HG02763 (cell line): ENCODE data around the gene PBX4.

Source experiments
- ATAC-seq: cut with Tn5 transposase; IDR thresholded peaks from one replicate; pipeline ENCODE4 v1.9.1; 2021; ENCODE audit warnings: mild to moderate bottlenecking, moderate library complexity; ENCODE audit not compliant: unreplicated experiment

The PBX4 gene

DNA sequence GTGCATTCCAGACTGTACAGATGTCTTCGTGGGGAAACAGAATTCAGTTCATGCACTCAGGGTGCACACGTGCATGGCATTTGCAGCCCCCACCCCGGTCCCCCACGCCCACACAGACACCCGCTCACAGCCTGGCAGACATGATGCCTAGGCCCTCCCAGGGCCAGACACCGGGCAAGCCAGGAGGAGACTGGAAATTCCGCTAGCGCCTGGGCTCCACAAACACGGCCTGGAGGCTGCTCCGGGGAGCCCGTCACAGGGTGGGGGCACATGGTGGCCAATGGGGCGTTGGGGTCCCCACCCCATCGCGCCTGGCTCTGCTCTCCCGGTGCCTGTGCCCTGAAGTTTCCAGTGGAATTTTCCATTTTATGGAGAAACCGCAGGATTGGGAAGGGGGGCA lies 76.9 kb downstream of the PBX4 start:
- no peak for ATAC-seq

- no peak for ATAC-seq
These were observed 77.6 kb downstream of the PBX4 start for GRCh38 chr19:19540715-19541515.

GRCh38 chr19:19540064-19540714 lies 78.3 kb downstream of the PBX4 start:
- no peak for ATAC-seq

DNA sequence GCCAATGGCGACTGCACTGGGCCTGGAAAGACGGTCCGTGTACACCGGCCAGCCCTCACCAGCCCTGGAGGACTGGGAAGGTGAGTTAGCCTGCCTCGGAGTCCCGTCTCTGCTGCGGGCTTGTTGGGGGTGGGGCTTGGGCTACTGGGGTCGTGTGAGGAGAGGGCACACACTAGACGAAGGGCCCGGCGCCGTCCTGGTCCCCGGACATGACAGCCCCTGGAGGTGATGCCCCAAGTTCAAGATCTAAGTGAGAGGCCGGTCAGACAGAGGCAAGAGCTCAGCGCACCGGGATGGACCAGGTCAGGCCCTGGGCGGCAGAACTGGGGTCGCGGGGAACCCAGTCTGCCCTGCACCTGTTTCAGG lies 78.8 kb downstream of the PBX4 start:
- no peak for ATAC-seq

DNA sequence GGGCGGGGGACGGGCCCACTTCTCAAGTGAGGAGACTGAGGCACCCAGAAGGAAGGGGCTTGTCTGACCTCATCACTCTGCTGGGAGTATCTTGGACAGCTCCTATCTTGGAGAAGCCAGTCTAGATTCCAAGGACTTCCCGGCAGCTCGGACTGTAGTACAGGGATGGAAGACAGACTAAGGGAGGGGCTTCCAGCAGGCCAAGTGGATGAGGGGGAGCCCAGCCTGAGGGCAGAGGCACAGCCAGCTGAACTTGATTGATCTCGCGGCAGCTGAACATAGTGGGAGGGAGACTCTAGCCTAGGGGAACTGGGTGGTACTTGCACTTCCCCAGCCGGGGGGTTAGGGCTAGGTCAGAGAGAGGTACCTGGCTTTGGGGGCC lies 79.7 kb downstream of the PBX4 start:
- ATAC-seq = no peak

DNA sequence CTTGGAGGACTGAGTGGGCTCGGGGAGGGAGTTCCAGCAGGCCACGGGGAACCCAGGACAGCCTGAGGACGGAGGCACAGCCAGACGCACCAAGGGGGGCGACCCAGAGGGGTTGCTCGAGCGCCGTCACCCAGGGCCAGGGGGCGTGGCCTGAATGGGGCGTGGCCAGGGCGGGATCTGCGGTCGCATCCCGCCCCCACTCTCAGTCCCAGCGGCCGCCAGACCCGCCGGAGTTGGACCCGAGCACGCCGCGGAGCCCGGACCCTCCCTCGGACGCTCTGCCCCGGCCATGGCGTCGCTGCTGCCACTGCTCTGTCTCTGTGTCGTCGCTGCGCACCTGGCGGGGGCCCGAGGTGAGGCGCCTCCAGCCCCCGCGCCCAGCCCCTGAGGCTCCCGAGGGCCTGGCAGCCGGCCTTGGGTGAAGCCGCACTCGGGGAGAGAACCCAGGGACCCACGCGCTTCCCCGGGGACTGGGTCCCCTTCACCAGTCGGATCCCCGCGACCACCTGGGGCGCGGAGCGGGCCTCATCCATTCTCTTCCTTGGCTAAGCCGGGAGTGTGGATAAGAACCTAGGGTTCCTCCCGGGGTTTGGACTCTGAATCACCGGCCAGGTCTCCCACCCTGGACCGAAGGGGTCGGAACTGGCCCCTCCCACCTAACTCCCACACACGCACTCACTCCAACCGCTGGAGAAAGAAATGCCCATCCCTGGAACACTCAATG lies 80.3 kb downstream of the PBX4 start, which contains the start of gene CILP2:
CILP2 (plus strand) TSS at position 205 of the 724 bp plus-strand sequence; CDS start at position 290, 85 bp downstream.
- ATAC-seq = no peak

DNA sequence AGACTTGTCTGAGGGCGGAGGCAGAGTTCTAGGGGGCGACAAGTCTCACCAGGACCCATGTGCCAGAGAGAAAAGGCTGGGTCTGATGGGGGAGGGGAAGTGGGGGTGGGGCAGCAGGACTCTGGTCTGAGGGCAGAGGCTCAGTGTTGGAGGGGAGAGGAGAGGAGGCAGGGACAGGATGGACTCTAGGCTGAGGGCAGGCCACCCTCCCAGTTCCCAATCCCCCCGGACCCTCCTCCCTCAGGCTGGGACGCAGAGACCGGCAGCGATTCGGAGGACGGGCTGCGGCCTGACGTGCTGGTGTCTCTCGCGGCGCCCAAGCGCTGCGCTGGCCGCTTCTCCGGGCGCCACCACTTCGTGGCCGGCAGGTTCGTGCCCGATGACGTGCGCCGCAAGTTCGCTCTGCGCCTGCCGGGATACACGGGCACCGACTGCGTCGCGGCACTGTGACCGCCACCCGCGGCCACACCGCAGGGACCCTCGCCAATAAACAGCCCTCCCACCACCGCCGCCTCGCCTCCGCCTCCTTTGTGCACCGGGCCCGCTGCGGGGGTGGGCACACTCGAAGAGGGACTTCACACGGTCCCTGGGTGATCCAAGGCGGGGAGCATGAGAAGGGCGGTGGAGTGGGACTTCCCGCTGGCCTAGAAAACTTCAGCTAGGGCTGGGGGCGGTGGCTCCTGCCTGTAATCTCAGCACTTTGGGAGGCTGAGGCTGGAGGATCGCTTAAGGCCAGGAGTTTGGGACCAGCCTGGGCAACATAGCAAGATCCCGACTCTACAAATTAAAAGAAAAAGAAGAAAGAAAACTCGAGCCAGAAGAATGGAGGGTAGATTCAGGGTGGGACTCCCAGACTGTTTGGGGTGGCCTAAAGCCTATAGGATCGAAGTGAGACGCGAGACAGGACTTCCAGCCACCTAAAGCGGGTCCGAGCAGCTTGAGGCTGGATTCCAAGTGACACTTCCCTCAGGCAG lies 81.1 kb downstream of the PBX4 start:
- ATAC-seq = no peak

DNA sequence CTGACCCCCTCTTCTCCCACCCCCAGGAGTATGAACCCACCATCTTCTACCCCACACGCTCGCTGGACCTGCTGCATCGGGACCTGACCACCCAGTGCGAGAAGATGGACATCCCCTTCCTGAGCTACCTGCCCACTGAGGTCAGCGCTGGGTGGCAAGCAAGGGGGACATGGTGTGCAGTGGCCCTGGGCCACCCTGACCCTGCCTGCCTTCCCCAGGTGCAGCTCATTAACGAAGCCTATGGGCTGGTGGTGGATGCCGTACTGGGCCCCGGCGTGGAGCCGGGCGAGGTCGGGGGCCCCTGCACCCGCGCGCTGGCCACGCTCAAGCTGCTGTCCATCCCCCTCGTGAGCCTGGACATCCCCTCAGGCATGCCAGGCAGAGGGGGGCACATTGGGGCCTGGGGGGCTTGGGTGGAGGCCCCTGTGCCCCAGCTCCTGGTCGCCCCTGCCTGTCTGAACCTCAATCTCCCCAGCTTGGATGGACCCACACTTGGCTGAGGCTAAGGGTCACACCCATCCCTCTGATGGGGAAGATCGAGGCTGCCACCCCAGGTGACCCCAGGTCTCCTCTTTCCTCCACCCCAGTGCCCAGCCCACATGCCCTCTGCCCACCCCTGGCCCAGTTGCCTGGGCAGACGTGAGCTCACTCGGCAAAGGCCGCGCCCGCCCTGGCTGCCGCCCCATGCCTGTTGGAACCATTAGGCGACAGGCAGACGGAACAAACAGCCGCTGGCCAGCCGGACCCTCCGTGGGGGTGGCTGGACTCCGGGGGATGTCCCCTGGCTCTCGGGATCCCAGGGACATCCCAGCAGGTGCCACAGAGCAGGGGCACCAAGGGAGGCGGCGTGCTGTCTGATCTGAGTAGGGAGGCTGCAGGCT lies 82.9 kb downstream of the PBX4 start:
- no peak for ATAC-seq

DNA sequence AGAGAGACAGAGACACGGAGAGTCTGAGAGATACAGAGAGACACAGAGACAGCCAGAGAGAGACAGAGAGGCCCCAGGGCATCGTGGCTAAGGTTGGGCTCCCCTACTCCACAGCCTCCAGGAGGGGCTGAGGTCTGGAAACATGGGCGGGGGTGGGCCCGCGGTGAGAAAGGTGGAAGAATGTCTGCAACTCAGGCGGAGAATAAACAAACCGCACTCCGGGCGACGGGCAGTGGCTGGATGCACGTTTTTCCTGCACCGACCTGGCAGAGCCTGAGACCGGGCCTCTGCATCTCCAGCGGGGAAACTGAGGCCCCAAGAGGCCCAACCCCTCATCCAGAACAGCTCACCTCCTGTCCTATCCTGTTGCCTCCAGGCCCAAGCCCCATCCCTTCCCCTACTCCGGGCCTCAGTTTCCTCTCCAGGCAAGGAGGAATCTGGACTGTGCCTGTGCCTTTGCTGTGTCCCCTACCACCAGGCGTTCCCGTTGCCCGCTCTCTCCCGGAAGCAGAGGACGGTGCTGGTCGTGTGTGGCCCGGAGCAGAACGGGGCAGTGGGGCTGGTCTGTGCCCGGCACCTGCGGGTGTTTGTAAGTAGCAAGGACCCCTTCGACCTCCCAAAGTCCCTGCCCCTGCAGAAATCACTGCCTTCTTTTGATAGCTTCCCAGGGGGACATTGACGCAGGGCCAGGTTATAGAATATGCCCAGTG lies 83.8 kb downstream of the PBX4 start:
- no peak for ATAC-seq

GRCh38 chr19:19533841-19534240 lies 84.6 kb downstream of the PBX4 start:
- ATAC-seq = no peak

- ATAC-seq = no peak
These were observed 85.4 kb downstream of the PBX4 start for GRCh38 chr19:19532806-19533701.

- ATAC-seq = no peak
These were observed 86.3 kb downstream of the PBX4 start for GRCh38 chr19:19531951-19532805.

DNA sequence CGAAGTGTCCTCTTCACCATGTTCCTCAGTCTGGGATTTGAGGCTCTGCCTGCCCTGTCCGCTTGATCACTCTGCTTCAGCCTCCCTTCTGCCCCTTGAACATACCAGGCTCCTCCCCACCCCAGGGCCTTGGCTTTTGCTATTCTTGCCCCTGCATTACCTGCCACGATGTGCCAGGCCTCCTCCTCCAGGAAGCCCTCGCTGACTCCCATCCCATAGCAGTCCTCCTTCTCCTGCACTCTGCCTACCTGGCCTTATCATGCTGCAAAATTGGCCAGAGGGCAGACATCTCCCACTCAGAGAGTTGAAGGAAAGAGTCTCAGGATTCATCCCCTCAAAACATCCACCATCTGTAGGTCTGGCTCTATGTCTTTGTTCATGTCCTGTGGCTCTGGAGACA lies 87.6 kb downstream of the PBX4 start:
- no peak for ATAC-seq

DNA sequence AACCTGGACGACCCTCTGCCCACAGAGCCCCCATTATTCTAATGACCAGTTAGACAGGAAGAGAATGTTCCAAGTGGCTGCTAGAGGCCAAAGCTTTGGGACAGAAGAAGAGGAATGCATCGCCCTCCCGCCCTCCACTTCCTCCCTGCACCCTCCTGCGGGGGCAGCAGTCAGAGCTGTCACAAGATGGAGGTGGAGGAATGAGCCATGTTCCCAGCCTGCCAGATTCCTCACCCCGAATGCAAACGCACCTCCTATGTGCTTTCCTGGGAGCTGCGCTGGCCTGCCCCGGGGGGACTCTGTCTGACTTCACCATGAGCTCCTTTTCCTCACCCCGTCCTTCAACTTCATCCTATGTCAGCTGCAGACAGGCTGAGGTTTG lies 88.1 kb downstream of the PBX4 start:
- no peak for ATAC-seq

- ATAC-seq = no peak
These were observed 88.6 kb downstream of the PBX4 start for GRCh38 chr19:19529783-19530422.

- no peak for ATAC-seq
These were observed 89.6 kb downstream of the PBX4 start, which contains the start of gene YJEFN3 for GRCh38 chr19:19528721-19529490. Gene YJEFN3 (plus strand): TSS chr19:19528911. CDS start chr19:19528933, 22 bp downstream.
